CD4-positive, alpha-beta T cell treated with Interferon alpha-2 for 1 hour (primary cell): Measurements from ENCODE around the gene SLC7A6OS.

Source experiments
- DNase-seq, 2 donors: peaks; one replicate each; pipeline ENCODE4 v3.0.0-alpha.2; 2020 to 2022

SLC7A6OS gene

DNA sequence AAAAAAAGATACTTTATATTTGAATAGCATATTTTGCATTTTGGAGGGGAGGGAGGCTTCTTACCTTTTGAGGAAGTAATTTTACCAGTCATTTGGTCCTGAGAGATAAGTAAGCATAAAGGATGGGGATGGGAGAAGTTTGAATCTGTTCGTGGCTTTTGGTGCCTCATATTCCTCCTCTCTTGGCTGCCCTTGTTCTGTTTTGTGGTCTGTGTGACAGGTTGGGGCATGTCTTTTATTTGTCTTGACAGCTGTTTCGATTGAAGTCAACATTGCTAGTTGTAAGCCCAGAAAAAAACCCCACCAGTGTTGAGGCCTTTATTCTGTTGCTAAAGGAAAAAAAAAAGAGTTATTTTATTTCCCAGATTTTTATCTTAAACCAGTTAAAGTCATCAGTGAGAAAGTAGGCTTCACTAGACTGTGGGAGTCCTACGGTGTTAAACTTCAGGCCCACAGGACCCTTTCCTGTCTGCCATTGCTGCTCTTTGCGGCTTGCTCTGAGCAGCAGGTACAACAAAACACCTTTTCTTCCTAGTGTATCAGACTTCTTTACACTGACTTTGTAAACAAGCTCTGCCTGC is 35.0 kb downstream of the SLC7A6OS start:
- peak; percentile 36 to 60 for DNase-seq

DNA sequence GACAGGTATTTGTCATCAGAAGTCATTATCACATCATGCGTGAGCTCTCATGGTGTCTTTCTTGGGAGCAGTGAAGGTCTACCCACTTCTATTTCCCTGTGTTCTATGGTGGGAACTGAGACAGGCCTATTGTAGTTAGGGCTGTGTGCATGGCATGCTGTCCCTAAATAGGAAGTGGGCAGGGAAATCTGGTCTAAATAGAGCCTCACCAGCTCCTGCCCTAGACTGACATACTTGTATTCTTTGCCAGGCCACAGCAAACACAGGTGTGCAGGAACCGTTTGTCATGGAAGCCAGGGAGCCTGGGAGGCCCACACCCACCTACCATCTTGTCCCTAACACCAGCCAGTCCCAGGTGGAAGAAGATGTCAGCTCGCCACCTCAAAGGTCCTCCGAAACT is 36.3 kb downstream of the SLC7A6OS start:
- no peak for DNase-seq

GRCh38 chr16:68273896-68274295 is 36.9 kb downstream of the SLC7A6OS start:
- no peak for DNase-seq

GRCh38 chr16:68273459-68273858 is 37.3 kb downstream of the SLC7A6OS start:
- no peak for DNase-seq

GRCh38 chr16:68272507-68273209 is 38.1 kb downstream of the SLC7A6OS start:
- peak; percentile 33 to 61 for DNase-seq

DNA sequence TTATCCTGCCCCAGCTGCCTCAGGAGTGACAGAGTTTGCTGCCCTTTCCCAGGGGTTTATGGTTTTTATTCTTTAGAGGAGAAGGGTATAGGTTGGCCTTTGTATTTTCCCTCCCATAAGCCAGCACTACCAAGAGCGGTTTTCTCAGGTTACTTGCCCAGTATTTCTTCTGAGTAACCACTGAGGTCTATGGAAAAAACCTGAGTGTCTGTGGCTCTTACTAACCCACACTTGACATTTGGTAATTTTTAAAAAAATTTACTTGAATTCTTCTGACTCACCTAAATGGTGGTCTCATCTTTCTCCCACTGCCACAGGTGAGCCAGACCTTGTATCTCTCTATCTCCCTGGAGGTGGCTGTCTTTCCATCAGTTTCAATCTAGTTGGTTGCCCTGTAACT is 40.4 kb downstream of the SLC7A6OS start:
- DNase-seq, result no peak

DNA sequence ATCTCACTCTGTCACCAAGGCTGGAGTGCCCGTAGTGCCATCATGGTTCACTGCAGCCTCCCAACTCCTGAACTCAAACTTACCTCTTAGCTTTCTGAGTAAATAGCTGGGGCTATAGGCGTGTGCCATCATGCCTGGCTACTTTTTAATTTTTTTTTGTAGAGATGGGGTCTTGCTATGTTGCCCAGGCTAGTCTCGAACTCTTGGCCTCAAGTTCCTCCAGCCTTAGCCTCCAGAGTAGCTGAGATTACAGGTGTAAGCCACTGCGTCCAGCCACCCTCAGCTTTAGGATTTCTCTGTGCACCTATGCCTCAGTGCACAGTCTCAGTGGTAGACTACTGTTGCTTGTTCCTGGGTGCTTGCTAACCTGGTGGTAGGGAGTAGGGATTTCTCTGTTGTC is 41.0 kb downstream of the SLC7A6OS start:
- DNase-seq, result no peak

DNA sequence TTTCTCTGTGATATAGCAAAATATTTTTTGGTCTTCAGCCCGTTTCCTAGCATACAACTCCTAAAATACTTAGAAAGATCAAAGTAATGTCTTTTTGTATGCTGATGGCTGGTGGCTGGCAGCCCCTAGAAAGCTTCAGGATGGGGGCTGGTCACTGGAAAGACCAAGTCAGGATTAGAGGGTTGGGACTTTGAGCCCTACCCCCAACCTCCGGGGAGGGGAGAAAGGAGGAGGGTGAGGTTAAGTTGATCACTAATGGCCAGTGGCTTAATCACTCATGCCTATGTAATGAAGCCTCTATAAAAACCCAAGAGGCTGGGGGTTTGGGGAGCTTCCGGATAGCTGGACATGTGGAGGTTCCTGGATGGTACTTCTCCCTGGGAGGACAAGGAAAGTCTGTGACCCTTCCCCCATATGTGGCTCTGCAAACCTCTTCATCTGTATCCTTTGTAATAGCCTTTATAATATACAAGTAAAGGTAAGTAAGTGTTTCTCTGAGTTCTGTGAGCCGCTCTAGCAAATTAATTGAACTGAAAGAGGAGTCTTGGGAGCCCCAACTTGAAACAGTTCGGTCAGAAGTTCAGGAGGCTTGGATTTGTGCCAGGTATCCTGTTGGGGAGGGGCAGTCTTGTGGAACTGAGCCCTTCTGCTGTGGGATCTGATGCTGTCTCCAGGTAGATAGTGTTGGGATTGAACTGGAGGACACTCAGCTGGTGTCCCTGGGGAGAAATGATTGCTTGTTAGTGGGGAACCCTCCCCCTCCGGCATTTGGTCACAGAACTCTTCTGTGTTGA is 42.9 kb downstream of the SLC7A6OS start:
- DNase-seq, result no peak

DNA sequence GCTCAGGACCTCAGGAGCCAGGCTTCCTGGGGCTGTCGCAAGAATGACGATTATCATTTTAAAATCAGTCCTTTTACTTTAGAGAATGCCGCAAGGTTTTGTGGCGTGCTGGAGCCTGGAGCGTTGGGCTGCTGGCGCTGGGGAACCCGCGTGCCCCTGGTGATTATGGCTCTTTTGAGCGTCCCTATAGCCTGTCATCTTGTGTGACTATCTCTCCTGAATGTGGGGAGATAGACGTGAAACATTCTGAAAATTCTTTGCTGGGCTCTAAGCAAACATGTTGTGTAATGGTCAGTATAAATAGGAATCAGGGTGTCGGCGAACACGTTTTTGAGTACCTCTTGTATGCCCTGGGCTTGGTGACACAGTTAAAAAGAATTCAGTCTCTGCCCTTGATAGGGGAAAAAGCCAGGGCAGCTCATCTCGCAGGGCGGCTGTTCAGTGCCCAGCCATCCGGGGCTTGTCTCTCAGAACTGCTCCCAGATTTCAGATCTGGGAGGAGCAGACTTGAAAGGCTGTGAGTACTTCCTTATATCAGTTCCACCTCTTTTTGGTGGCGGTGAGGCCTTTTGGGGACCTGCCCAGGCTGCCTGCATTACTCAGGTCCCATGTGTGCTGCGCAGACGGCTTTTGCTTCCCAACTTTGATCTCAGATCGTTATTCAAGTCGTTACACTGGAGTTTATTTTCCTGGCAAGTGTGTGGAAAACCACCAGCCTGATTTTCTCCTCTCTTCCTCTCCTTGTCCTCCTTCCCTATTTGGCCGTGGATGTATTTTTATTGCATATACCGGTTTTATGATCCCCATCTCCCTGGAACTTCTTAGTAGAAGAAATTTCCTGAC is 45.4 kb downstream of the SLC7A6OS start:
- DNase-seq, result peak; percentile 30 to 51

DNA sequence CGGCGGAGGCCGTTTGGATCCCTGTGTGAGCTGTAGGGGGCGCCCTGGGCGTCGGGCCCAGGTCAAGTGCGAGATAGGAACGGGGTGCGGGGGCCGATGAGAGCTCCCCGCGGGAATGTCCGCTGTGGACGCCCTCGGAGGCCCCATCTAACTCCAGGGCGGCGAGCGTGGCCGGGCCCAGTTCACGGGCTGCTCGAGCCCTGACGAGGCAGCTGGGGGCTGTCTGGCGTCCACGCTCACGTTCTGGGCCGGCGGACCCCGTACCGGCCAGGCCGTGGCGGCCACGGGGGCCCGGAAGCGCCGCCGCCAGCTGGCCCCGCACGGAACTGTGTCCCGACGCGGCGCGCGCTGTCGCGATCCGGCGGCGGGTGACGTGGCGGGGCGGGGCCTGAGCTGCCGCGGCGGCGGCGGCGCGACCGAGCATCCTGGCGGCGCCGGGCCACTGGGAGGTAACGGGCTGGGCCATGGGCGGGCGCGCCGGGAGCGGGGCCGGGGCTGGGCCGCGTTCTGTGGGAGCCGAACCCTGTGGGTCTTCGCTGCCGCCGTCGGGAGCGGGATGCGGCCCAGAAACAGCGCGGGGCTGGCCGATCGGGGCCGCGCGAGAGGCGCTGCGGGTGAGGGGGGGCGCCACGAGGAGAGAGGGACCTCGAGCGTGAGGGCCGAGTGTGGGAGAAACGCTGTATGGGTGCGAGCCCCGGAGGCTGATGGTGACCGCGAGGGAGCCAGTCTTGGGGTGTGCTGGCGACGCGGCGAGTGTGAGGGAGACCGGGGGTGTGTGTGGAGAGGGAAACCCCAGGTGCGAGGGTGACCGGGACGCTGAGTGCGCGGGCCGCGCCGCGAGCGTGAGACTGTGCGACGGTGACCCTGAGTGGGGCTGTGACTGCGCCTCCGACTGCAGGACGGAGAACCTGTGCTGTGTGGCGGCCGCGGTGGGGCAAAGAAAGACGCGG is 46.3 kb downstream of the SLC7A6OS start, which contains the start of gene SLC7A6:
SLC7A6 (plus strand) TSS at position 399 of the 950 bp plus-strand sequence. CDS start 10,201 bp downstream, outside the sequence.
- peak; percentile 79 to 85 for DNase-seq

DNA sequence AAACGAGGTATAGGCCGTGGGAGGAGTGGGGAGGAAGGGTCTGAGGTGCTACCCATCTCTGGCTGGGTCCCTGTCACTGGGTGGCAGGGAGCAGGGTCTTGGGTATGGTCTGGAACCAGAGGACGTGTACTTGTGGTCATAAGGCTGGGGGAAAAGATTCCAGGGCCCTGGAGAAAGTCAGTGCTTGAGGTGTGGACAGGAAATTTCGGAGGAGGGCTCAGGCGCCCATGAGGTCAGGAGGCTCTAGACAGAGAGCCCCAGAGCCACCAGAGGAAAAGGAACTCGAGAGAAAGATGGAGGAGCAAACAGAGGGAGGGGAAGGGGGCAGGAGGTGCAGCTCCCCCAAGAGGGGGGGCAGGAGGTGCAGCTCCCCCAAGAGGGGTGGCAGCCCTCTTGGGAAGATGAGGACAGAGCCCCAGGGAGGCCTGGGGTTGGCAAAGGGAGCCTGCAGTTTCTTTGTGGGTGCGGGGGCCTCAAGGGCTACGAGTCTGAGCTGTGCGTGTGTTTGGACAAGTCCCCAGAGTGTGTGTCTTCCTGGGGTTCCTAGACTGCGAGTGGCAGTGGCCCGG is 47.1 kb downstream of the SLC7A6OS start:
- no peak for DNase-seq

DNA sequence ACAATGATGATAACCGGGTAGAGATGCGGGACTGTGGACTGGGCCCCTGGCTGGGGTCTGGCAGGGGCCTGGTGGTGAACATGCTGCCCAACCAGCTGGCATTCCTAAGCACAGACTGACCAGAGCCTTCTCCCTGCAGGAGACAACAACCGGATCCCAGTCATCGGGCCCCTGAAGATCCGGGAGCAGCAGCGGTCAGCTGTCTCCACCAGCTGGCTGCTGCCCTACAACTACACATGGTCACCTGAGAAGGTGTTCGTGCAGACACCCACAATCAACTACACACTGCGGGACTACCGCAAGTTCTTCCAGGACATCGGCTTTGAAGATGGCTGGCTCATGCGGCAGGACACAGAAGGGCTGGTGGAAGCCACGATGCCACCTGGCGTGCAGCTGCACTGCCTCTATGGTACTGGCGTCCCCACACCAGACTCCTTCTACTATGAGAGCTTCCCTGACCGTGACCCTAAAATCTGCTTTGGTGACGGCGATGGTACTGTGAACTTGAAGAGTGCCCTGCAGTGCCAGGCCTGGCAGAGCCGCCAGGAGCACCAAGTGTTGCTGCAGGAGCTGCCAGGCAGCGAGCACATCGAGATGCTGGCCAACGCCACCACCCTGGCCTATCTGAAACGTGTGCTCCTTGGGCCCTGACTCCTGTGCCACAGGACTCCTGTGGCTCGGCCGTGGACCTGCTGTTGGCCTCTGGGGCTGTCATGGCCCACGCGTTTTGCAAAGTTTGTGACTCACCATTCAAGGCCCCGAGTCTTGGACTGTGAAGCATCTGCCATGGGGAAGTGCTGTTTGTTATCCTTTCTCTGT is 51.5 kb downstream of the SLC7A6OS start:
- no peak for DNase-seq

GRCh38 chr16:68257906-68258800 is 52.6 kb downstream of the SLC7A6OS start:
- no peak for DNase-seq

DNA sequence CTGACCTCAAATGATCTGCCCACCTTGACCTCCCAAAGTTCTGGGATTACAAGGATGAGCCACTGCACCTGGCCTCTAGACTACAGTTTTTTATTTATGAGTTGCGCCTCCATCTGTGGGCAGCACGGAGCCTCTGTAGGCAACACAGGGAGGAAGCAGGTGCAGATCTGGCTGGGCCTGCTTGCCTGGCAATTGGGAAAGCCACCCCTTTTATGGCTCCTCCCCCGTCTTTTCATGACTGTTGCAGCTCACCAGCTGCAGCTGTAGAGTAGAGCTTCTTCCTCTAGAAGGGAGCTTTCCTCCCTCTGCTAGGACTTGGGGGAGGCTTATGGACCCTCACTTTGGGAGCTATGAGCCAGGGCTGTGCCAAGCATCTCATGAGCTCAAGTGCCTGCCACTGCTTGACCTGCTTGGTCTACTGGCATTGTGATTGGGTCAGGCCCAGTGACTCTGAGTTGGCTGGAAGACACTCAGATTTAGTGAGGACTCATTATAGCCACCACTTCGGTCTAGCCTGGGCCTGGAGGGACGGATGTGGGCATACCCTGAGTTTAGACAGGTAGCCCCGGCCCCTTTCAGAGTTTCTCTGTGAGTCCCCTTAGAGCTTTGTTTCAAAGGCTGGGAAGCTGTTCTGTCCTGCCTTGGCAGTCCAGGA is 53.4 kb downstream of the SLC7A6OS start:
- peak in 1 of 2 donors; percentile 45 for DNase-seq

- no peak for DNase-seq
Observed at GRCh38 chr16:68255712-68256111, 55.0 kb downstream of the SLC7A6OS start.

- no peak for DNase-seq
Observed at GRCh38 chr16:68253721-68254120, 57.0 kb downstream of the SLC7A6OS start.

DNA sequence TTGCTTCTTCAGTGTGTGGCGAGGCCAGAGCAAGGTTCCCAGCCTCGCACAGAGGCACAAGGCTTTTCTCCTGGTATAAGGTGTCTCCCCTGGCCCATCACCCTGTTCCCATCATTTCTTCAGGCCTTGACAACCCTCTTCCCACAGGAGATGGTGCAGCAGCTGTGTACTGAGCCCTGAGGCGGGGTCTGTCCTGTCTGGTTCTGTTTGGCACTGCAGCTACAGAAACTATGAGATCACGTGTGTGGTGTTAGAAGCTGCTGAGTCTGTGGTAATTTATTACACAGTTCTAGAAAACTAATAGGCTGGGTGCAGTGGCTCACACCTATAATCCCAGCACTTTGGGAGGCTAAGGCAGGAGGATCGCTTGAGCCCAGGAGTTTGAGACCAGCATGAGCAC is 58.4 kb downstream of the SLC7A6OS start:
- no peak for DNase-seq

DNA sequence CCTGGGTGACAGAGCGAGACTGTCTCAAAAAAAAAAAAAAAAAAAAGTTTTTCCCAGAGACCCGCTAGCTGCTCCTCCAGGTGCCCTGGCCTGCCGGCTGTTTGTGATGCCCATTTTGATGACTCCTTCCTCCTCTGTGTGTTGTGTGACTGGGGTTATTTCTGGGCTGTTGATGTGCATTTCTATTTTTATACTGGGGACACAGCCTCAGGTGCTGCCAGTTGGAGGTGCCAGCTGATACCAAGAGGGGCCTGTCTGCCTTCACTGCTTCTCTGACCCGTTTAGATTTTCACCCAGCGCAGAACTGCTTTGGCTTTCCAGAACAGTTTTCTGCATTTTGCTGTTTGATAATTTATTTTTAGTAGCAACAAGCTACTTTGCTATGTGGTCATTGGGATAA is 58.9 kb downstream of the SLC7A6OS start:
- DNase-seq, result no peak

DNA sequence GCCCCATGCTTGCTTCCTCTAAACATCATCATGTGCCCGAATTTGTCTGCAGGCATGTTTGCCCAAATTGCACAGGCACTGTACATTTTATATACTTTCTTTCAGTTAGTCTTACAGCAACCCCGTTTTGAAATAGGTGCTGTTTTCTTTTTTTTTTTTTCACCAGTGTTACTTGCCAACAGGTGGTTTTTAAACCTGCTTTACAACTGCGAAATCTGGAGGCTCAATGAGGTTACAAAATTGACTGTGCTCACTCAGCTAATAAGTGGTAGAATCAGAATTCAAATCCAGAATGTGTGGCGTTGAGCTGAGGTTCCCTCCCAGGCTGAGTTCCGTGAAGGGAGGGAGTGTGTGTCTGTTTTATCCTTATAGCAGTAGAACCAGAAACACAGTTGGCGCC is 59.8 kb downstream of the SLC7A6OS start:
- no peak for DNase-seq
